GM12891 (cell line): Measurements from ENCODE around the gene KIF1A.

Experiments used
- POLR2A ChIP-seq: IDR thresholded peaks from 2 replicates; pipeline ENCODE4 v1.6.1; 2011; ENCODE audit warnings: low read depth, low read length, control low read depth
- POLR2AphosphoS5 ChIP-seq: IDR thresholded peaks from 2 replicates; pipeline ENCODE4 v1.6.1; 2011; ENCODE audit warnings: low read depth, low read length, control low read depth
- TAF1 ChIP-seq: IDR thresholded peaks from 2 replicates; pipeline ENCODE4 v1.6.1; 2011; ENCODE audit warnings: low read depth, low read length, control low read depth

DNA sequence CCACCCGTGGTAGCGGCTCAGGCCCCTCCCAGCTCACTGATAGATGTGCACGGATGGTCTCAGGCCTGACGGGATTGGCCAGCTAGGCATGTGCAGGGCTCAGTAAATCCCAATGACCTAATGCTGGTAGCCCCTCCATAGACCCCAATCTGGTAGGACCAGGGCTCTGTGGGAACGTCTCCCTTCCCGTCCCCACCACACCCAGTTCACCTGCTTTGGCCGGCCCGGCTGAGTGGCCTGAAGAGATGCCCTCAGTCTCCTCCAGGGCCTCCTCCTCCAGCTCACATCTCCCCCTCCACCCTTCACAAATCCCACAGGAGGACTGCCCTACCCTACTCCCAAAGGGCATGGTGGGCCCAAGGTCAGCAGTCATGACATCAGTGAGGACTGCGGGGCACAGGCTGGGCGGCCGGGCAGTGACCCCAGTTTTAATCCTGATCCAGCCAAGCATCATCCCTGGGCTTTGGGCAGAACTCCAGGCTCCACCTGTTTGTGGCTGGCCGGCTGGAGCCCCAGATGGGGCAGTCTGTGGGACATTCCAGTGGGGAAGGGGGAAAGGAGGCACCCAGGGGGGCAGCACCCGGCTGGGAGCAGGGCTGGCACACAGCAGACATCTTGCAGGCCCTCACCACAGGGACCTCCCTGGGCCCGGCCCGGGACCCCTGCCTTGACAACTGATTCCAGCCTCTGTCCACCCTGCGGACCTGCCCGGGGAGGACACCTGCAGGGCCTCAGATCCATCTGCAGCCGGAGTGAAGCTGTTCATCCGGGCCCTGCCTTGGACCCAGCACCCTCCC lies 2.3 kb downstream of the KIF1A start:
- TF ChIP-seq POLR2A = no peak
- TF ChIP-seq POLR2AphosphoS5 = no peak
- TF ChIP-seq TAF1 = no peak
